Right lobe of liver (tissue), 4 donors: ENCODE data around the gene PCK1.

Experiments
- CTCF ChIP-seq, 4 donors: fragments of 200-600 bp in 3 of 4; fragments of 450-650 bp in 1 of 4; IDR thresholded peaks; one replicate each; pipeline versions ENCODE4 v1.5.1 to v1.8.0; 2016 to 2022; ENCODE audit warnings: antibody characterized with exemption in 4 of 4, mild to moderate bottlenecking in 2 of 4
- POLR2A ChIP-seq: fragments of 450-650 bp; IDR thresholded peaks from one replicate; pipeline ENCODE4 v1.6.1; 2017; ENCODE audit warnings: antibody characterized with exemption, mild to moderate bottlenecking
- donor health status: DM: no; HTN: no; CAD: no.
- donor health status: DM: no; HTN: no; CAD: no.
- donor health status: DM: no; HTN: yes; CAD: no.

- no peak for TF ChIP-seq CTCF (IDR thresholded peaks at IDR 0.05)
- no peak for TF ChIP-seq POLR2A
These were observed 48.5 kb upstream of the PCK1 start for GRCh38 chr20:57512432-57512831.
